Hindlimb muscle (tissue), 1 donor: Measurements from ENCODE around the gene RAC3. TPM values are rescaled to one million over a fixed set of nuclear protein-coding genes. Genes with fewer than 3 reads are reported as not detected.

ENCODE experiments used
- DNase-seq: peaks from one replicate; pipeline ENCODE4 v3.0.0-alpha.2; 2013
- polyA plus RNA-seq: library from polyadenylated mRNA; unstranded; fragments of 120-200 nt; gene quantifications from one replicate; pipeline ENCODE4 v1.2.1, GENCODE V29; 2013; ENCODE audit not compliant: insufficient read length

The RAC3 gene
- polyA plus RNA-seq, 1 donor = 7.1 TPM

- peak; percentile 62 for DNase-seq
Measured at GRCh38 chr17:82077617-82078358, 46.3 kb downstream of the RAC3 start.

DNA sequence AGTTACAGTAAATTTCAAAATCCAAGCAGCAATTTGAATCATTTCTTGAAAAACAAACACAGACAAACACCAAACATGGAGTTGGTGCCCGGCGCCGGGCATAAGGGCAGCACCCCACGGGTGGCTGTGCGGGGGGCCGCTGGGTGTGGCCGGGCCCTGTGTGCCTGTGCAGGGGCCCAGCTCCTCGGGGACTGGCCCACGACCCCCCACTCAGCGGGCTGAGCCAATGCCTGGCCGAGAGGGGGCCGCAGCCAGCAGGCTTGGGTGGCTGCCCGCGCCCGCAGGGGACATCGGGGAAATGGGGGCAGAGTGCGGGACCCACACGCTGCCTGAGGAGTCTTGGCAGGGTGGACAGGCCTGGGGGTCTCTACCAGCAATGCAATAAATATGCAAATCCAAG, 47.0 kb downstream of the RAC3 start:
- no peak for DNase-seq

- DNase-seq = no peak
Measured at GRCh38 chr17:82079001-82079677, 47.7 kb downstream of the RAC3 start.

DNA sequence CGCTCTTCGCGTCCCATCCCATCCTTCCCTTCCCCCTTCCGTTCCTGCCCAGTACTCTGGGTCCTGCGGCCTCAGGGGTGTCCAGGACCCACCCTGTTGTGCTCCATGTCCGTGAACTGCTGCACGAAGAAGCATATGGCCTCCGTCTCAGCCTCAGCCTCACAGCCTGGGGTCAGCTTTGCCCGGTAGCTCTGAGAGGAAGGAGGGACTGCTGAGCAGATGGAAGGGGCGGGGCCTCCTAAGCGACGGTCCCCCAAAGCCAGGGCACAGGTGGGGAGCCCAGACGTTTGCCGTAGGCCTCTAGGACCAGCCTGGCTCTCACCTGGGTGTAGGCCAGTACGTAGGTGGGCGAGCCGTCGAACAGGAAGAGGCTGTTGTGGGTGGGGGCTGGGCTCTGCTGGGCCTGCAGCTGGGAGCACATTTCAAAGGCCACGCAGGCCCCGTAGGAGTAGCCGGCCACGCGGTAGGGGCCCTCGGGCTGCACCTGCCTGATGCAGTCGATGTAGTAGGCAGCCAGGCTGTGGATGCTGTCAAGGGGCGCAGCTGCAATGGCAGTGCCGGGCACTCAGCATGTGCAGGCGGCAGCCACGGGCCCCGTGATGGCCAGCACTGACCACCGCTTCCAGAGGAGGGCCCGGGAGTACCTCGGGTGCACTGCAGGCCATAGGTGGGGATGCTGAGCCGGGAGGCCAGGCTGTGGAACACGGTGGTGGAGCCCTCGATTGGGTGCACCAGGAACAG, 48.7 kb downstream of the RAC3 start:
- DNase-seq = no peak

DNA sequence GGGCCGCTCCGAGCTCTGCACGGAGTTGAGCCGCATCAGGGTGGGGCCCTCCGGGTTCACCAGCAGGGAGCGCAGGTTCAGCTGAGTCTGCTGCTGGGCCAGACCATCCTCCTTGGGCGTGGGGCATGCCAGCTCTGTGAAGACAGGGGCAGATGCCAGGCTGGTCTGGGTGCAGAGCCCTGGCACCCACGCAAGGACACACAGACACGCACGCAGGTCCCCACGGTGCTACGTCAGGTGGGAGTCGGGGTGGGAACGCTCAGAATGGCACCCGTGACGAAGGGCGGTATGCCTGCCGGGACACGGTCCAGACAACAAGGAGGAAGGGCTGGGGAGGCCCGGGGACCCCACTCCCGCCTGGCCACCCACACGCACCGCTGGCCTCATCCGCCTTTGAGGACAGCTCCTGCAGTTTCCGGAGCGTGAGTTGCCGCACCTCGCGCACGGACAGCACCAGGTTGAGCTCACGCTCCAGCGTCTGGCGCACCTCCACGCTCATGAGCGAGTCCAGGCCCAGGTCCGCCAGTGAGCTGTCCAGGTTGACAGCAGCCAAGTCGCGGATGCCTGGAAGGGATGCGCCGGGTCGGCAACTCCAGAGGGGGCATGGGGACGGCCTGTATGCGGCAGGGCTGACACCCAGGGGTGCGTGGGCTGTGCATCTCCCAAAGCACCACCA, 49.4 kb downstream of the RAC3 start:
- DNase-seq = no peak

GRCh38 chr17:82081546-82081945, 50.1 kb downstream of the RAC3 start:
- no peak for DNase-seq

DNA sequence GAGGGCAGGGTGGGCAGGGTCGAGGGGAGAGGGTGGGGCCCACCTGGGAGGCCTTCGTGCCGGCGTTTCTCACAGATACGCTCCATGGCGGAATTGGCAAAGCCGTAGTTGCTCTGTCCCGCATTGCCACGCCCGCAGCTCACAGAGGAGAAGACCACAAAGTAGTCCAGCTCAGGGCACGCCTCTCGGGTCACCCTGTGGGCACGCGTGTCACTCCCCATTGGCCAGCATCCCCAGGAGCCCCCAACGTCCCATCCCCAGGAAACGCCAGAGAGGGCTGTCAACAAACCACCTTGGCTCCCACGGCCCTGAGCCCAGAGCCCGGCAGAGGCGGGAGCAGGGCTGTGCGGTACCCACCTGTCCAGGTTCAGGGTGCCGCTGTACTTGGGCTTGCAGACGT, 50.5 kb downstream of the RAC3 start:
- no peak for DNase-seq

DNA sequence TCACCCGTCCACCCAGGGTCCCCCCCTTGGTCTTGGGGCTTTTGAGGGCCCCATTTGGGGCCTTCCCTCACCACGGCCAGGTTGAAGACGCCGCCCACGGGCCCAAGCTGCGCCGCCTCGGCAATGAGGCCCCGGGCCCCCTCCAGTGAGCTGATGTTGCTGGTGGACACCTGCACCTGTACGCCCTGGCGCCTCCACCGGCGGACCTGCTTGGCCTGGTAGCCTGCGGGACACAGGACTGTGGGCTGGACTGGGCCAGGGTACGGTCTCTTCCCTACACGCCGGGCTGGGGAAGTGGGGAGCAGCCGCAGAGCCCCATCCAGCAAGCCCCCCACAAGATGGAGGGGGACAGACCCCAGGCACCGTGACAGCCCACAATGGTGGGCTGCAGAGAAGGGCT, 51.0 kb downstream of the RAC3 start:
- no peak for DNase-seq

DNA sequence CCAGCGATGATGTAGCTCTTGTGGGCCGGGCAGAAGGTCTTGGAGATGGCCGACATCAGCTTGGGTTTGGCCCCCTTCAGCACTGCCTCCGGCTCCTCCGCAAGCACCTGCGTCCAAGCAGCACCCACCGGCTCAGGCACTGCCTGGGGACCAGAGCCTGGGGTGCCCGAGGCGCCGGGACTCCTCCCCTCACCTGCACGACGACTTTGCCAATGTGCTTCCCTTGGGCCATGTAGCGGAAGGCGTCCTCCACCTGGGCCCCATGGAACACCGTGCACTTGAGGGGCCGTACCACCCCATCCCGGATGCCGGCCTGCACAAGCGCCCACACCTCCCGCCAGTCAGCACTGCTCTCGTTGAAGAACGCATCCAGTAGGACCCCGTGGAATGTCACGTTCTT, 51.5 kb downstream of the RAC3 start:
- no peak for DNase-seq

Other genes with a start within 250 kb of the RAC3 start
- not detected for gene GCGR, start 227.5 kb upstream of the RAC3 start, polyA plus RNA-seq
- 135 TPM for gene MCRIP1, start 198.4 kb upstream of the RAC3 start, polyA plus RNA-seq
- 52.6 TPM for gene PPP1R27, start 196.6 kb upstream of the RAC3 start, polyA plus RNA-seq
- 366 TPM for gene P4HB, start 171.1 kb upstream of the RAC3 start, polyA plus RNA-seq
- gene ARHGDIA, start 160.3 kb upstream of the RAC3 start, polyA plus RNA-seq = 166 TPM
- gene ALYREF, start 140.1 kb upstream of the RAC3 start, polyA plus RNA-seq = 57.6 TPM
- 116 TPM for gene ANAPC11, start 140.0 kb upstream of the RAC3 start, polyA plus RNA-seq
- gene NPB, start 129.4 kb upstream of the RAC3 start, polyA plus RNA-seq = 0.96 TPM
- 11.5 TPM for gene PCYT2, start 120.3 kb upstream of the RAC3 start, polyA plus RNA-seq
- gene SIRT7, start 113.5 kb upstream of the RAC3 start, polyA plus RNA-seq = 9.3 TPM
- gene MAFG, start 103.9 kb upstream of the RAC3 start, polyA plus RNA-seq = 16.3 TPM
- gene PYCR1, start 94.4 kb upstream of the RAC3 start, polyA plus RNA-seq = 56.7 TPM
- gene MYADML2, start 84.4 kb upstream of the RAC3 start, polyA plus RNA-seq = 25.0 TPM
- gene NOTUM, start 70.5 kb upstream of the RAC3 start, polyA plus RNA-seq = 4.4 TPM
- 30.0 TPM for gene ASPSCR1, start 54.0 kb upstream of the RAC3 start, polyA plus RNA-seq
- 36.0 TPM for gene CENPX, start 8.8 kb upstream of the RAC3 start, polyA plus RNA-seq
- gene LRRC45, start 8.4 kb upstream of the RAC3 start, polyA plus RNA-seq = 10.6 TPM
- 31.5 TPM for gene DCXR, start 6.0 kb downstream of the RAC3 start, polyA plus RNA-seq
- gene RFNG, start 20.1 kb downstream of the RAC3 start, polyA plus RNA-seq = 34.8 TPM
- gene GPS1, start 20.2 kb downstream of the RAC3 start, polyA plus RNA-seq = 84.4 TPM
- 63.4 TPM for gene DUS1L, start 34.1 kb downstream of the RAC3 start, polyA plus RNA-seq
- gene FASN, start 66.6 kb downstream of the RAC3 start, polyA plus RNA-seq = 34.7 TPM
- 29.9 TPM for gene CCDC57, start 181.2 kb downstream of the RAC3 start, polyA plus RNA-seq
- gene SLC16A3, start 197.4 kb downstream of the RAC3 start, polyA plus RNA-seq = 34.8 TPM
- 81.9 TPM for gene CSNK1D, start 242.0 kb downstream of the RAC3 start, polyA plus RNA-seq